ENCODE results near the gene ZDHHC6.

DNA sequence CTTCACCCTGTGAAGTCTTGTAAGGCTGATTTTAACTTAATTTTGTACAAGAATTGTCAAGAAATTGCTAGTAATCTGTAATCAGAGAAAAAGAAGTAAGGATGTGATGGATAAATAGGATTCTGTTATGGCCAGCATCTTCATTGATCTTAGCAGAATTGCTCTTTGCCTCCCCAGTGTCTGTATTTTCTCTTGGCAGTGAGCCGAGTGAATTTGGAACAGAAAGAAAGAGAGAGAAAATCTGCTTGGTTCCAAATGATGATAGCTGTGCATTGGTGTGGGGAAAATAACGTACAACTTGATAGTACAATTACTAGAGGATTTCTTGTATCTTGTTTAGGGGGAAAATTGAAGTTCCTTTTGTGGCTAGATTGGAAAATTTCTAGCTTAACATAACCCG lies 34.9 kb upstream of the ZDHHC6 start:
- TF ChIP-seq POLR2AphosphoS5 (IDR thresholded peaks at IDR 0.05; ENCODE audit: insufficient read depth in 1 of 2, low read depth in 1 of 2), result no peak
- no peak for TF ChIP-seq CTCF (IDR thresholded peaks at IDR 0.05)

Measured in vagina (tissue), 2 donors.